Amniotic stem cell (primary cell): ENCODE measurements around the gene CCDC88C.

Source experiments
- DNase-seq: peaks from one replicate; lab custom pipeline; 2025; lab: John Stamatoyannopoulos, UW

CCDC88C gene

GRCh38 chr14:91309756-91310280 lies 107.8 kb downstream of the CCDC88C start:
- no peak for DNase-seq

GRCh38 chr14:91308337-91308736 lies 109.3 kb downstream of the CCDC88C start:
- DNase-seq, result no peak

- DNase-seq, result no peak
Observed at GRCh38 chr14:91307652-91308051, 110.0 kb downstream of the CCDC88C start.

- DNase-seq, result no peak
Observed at GRCh38 chr14:91307046-91307445, 110.6 kb downstream of the CCDC88C start.

GRCh38 chr14:91306547-91306946 lies 111.1 kb downstream of the CCDC88C start:
- DNase-seq, result no peak

GRCh38 chr14:91305650-91306431 lies 111.8 kb downstream of the CCDC88C start:
- no peak for DNase-seq

GRCh38 chr14:91303924-91304229 lies 113.7 kb downstream of the CCDC88C start:
- no peak for DNase-seq

- no peak for DNase-seq
Observed at GRCh38 chr14:91303091-91303923, 114.3 kb downstream of the CCDC88C start.

- DNase-seq, result no peak
Observed at GRCh38 chr14:91302391-91302790, 115.2 kb downstream of the CCDC88C start.

- no peak for DNase-seq
Observed at GRCh38 chr14:91300957-91301356, 116.7 kb downstream of the CCDC88C start.

- no peak for DNase-seq
Observed at GRCh38 chr14:91300283-91300895, 117.2 kb downstream of the CCDC88C start.

- DNase-seq, result no peak
Observed at GRCh38 chr14:91299121-91300115, 118.2 kb downstream of the CCDC88C start.

- no peak for DNase-seq
Observed at GRCh38 chr14:91298576-91298975, 119.0 kb downstream of the CCDC88C start.

- no peak for DNase-seq
Observed at GRCh38 chr14:91297081-91297711, 120.4 kb downstream of the CCDC88C start.

- DNase-seq, result no peak
Observed at GRCh38 chr14:91295851-91296796, 121.5 kb downstream of the CCDC88C start.

GRCh38 chr14:91295276-91295845 lies 122.3 kb downstream of the CCDC88C start:
- DNase-seq, result no peak

- no peak for DNase-seq
Observed at GRCh38 chr14:91294153-91294552, 123.5 kb downstream of the CCDC88C start.

- DNase-seq, result no peak
Observed at GRCh38 chr14:91293281-91293680, 124.3 kb downstream of the CCDC88C start.

- no peak for DNase-seq
Observed at GRCh38 chr14:91292491-91292890, 125.1 kb downstream of the CCDC88C start.
